BLaER1 treated with 17β-estradiol and CSF1 and Interleukin-3, amounts not matched to agents 10 nM and 100 nM (cell line): ENCODE measurements around the gene MAGEA10.

Source experiments
- H3K27ac ChIP-seq, 11 experiments: shearing (Covaris generic); formaldehyde crosslinking; 2 replicates each; pipeline ENCODE4 v1.8.1; 2022
- H3K27me3 ChIP-seq, 11 experiments: shearing (Covaris generic); formaldehyde crosslinking; 2 replicates each; pipeline ENCODE4 v1.8.1; 2022
- H3K36me3 ChIP-seq, 11 experiments: shearing (Covaris generic); formaldehyde crosslinking; 2 replicates each; pipeline ENCODE4 v1.8.1; 2022
- H3K4me1 ChIP-seq, 10 experiments: shearing (Covaris generic); formaldehyde crosslinking; 2 replicates each; pipeline ENCODE4 v1.8.1; 2022
- H3K4me2 ChIP-seq, 11 experiments: shearing (Covaris generic); formaldehyde crosslinking; 2 replicates each; pipeline ENCODE4 v1.8.1; 2022
- H3K4me3 ChIP-seq, 10 experiments: shearing (Covaris generic); formaldehyde crosslinking; 2 replicates each; pipeline ENCODE4 v1.8.1; 2022
- H3K9ac ChIP-seq, 11 experiments: shearing (Covaris generic); formaldehyde crosslinking; 2 replicates each; pipeline ENCODE4 v1.8.1; 2022
- H3K9me3 ChIP-seq, 11 experiments: shearing (Covaris generic); formaldehyde crosslinking; replicated peaks in 1 of 11; 2 replicates each; pipeline ENCODE4 v1.8.1; 2022
- H4K20me1 ChIP-seq, 11 experiments: shearing (Covaris generic); formaldehyde crosslinking; 2 replicates each; pipeline ENCODE4 v1.8.1; 2022
- Cebpa-rat ChIP-seq, 11 experiments: shearing (Covaris generic); IDR thresholded peaks; 2 replicates each; pipeline ENCODE4 v1.8.1; 2022

The MAGEA10 gene

GRCh38 chrX:152108527-152108926 lies 29.9 kb downstream of the MAGEA10 start:
- Histone ChIP-seq H4K20me1 (peaks cover 0 to 8% (median 0%) of the 10 kb centered on the region in 11 experiments; a peak in 1 of 22 replicates), H3K4me1 (no peaks in the 10 kb centered on the region), H3K27ac (no peak overlapping the region), H3K4me3 (no peak overlapping the region), H3K27me3 (peaks cover 55 to 97% (median 85%) of the 10 kb centered on the region in 11 experiments), H3K4me2 (no peak overlapping the region), H3K9ac (no peak overlapping the region), H3K36me3 (no peaks in the 10 kb centered on the region), H3K9me3 (peaks cover 0 to under 1% (median 0%) of the 10 kb centered on the region in 11 experiments; a peak in 1 of 22 replicates)
- TF ChIP-seq Cebpa-rat (IDR thresholded peaks at IDR 0.05): no peak

GRCh38 chrX:152103866-152104265 lies 34.5 kb downstream of the MAGEA10 start:
- H3K9me3 ChIP-seq: peaks cover 0 to 11% (median 6%) of the 10 kb centered on the region in 11 experiments; a peak in 5 of 22 replicates
- H3K4me1 ChIP-seq: no peaks in the 10 kb centered on the region
- no peaks in the 10 kb centered on the region for H4K20me1 ChIP-seq
- no peak overlapping the region for H3K27ac ChIP-seq
- no peak overlapping the region for H3K9ac ChIP-seq
- no peaks in the 10 kb centered on the region for H3K36me3 ChIP-seq
- no peak overlapping the region for H3K4me3 ChIP-seq
- H3K4me2 ChIP-seq: no peak overlapping the region
- no peak for TF ChIP-seq Cebpa-rat (IDR thresholded peaks at IDR 0.05)
- peaks cover 37 to 95% (median 84%) of the 10 kb centered on the region in 11 experiments for H3K27me3 ChIP-seq

DNA sequence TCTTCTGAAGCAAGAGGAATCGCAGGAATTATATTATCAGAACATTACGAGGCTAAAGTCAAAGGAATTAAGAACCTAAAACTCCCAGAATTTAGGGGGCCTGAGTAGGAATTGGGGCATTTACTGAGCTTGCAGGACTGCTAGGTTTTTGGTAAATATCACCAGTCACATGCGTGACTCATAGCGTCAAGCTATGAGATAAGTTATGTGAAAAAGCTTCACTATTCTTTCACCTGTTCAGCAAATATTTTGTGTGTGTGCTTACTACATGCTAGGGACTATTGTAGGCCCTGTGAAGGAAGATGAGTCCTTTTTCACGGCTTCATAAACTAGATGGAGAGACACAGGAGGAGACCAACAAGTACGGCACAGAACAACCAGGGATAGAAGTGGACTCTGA lies 52.2 kb downstream of the MAGEA10 start:
- Histone ChIP-seq H3K9ac (no peak overlapping the region), H3K4me3 (no peak overlapping the region), H3K9me3 (peaks cover 0 to 10% (median 0%) of the 10 kb centered on the region in 11 experiments; a peak in 1 of 22 replicates), H3K4me1 (no peaks in the 10 kb centered on the region), H3K4me2 (no peak overlapping the region), H4K20me1 (no peaks in the 10 kb centered on the region), H3K36me3 (no peaks in the 10 kb centered on the region), H3K27ac (no peak overlapping the region), H3K27me3 (peaks cover 59 to 87% (median 82%) of the 10 kb centered on the region in 11 experiments)
- no peak for TF ChIP-seq Cebpa-rat (IDR thresholded peaks at IDR 0.05)
